Gastrocnemius medialis (tissue), 4 donors: Measurements from ENCODE around the gene LBHD1.

Source experiments
- POLR2A ChIP-seq, 2 donors: fragments of 450-650 bp; IDR thresholded peaks; one replicate each; pipeline ENCODE4 v1.6.1; 2017; ENCODE audit warnings: antibody characterized with exemption in 2 of 2, mild to moderate bottlenecking in 2 of 2, moderate library complexity in 2 of 2
- TF ChIP-seq, protein P1 (sequence below), 5 experiments: fragments of 450-650 bp in 3 of 5; fragments of 200-600 bp in 2 of 5; sonication (generic) in 2 of 5; IDR thresholded peaks in 4 of 5; conservative IDR thresholded peaks in 1 of 5; 1 replicate in 4 of 5; 2 replicates in 1 of 5; pipeline ENCODE4 v1.5.1; 2016 to 2019; ENCODE audit warnings: antibody characterized with exemption in 5 of 5, mild to moderate bottlenecking in 3 of 5, moderate library complexity in 3 of 5

DNA sequence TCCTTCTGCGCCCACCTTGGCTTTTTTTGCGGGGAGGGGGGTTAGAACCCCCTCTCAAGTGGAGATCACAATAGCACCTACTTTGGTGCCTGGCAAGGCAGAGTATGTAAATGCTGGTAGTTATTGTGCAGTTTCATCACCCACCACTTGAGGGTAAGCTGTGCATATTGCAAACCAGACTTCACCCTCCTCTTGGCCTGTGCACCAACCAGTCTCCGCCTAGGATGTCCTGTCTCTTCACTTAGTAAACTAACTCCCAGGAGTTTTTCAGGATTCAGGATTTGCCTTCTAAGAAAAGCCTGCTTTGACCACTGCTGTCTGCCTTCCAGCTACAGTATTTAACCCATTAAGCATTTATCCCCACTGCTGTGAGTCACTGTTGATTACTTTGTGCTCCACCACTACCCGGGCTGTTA is 8.8 kb upstream of the LBHD1 start:
- TF ChIP-seq, protein P1, sequence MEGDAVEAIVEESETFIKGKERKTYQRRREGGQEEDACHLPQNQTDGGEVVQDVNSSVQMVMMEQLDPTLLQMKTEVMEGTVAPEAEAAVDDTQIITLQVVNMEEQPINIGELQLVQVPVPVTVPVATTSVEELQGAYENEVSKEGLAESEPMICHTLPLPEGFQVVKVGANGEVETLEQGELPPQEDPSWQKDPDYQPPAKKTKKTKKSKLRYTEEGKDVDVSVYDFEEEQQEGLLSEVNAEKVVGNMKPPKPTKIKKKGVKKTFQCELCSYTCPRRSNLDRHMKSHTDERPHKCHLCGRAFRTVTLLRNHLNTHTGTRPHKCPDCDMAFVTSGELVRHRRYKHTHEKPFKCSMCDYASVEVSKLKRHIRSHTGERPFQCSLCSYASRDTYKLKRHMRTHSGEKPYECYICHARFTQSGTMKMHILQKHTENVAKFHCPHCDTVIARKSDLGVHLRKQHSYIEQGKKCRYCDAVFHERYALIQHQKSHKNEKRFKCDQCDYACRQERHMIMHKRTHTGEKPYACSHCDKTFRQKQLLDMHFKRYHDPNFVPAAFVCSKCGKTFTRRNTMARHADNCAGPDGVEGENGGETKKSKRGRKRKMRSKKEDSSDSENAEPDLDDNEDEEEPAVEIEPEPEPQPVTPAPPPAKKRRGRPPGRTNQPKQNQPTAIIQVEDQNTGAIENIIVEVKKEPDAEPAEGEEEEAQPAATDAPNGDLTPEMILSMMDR (IDR thresholded peaks at IDR 0.05 in 4 of 5, conservative IDR thresholded peaks at IDR 0.05 in 1 of 5) = peak; percentile 25 to 65 (median 51)
- no peak for TF ChIP-seq POLR2A (IDR thresholded peaks at IDR 0.05)
